A673 (cell line): ENCODE results near the gene FRMPD4. TPM values are rescaled to one million over a fixed set of nuclear protein-coding genes. Genes with fewer than 3 reads are reported as not detected.

Experiments used
- BruUV-seq: library from RNA; stranded (reverse); fragments of 400-500 nt; replicated peaks from 2 replicates; lab custom pipeline; 2021; lab: Mats Ljungman, UMichigan
- CTCF ChIA-PET: fragments of 300-600 bp; sonication (Branson Sonifier 250); formaldehyde crosslinking; loops from one replicate; lab custom pipeline; 2022; ENCODE audit warnings: antibody characterized with exemption; lab: Charles Lee
- POLR2A ChIA-PET: fragments of 300-600 bp; sonication (Branson Sonifier 250); formaldehyde crosslinking; loops from one replicate; lab custom pipeline; 2022; ENCODE audit warnings: antibody characterized with exemption; ENCODE audit not compliant: low non-redundant PET; lab: Charles Lee
- DNase-seq: peaks from one replicate; pipeline ENCODE4 v3.0.0-alpha.2; 2015; ENCODE audit warnings: low spot score
- H3K27ac ChIP-seq: fragments of 200-600 bp; sonication (generic); 2 replicates; pipeline ENCODE4 v1.5.1; 2016; ENCODE audit warnings: mixed run types, low read depth, mild to moderate bottlenecking, mixed read lengths, antibody characterized with exemption, low read length; ENCODE audit not compliant: poor library complexity, severe bottlenecking
- H3K27me3 ChIP-seq: fragments of 200-600 bp; sonication (generic); replicated peaks from 2 replicates; pipeline ENCODE4 v1.6.1; 2017; ENCODE audit warnings: mixed run types, low read depth, mild to moderate bottlenecking, mixed read lengths, antibody characterized with exemption, low read length; ENCODE audit not compliant: insufficient read depth, poor library complexity
- H3K36me3 ChIP-seq: fragments of 200-600 bp; sonication (generic); 2 replicates; pipeline ENCODE4 v1.6.1; 2016; ENCODE audit warnings: mixed run types, mild to moderate bottlenecking, mixed read lengths, antibody characterized with exemption, low read length; ENCODE audit not compliant: insufficient read depth, poor library complexity, severe bottlenecking
- H3K4me1 ChIP-seq: fragments of 200-600 bp; sonication (generic); 2 replicates; pipeline ENCODE4 v1.6.1; 2017; ENCODE audit warnings: mixed run types, mild to moderate bottlenecking, mixed read lengths, antibody characterized with exemption, low read length; ENCODE audit not compliant: insufficient read depth, poor library complexity, severe bottlenecking
- H3K4me3 ChIP-seq: fragments of 200-600 bp; sonication (generic); 2 replicates; pipeline ENCODE4 v1.5.1; 2016; ENCODE audit warnings: low read depth, mixed run types, mild to moderate bottlenecking, mixed read lengths, low read length; ENCODE audit not compliant: poor library complexity, severe bottlenecking
- H3K9me3 ChIP-seq: fragments of 200-600 bp; sonication (generic); 2 replicates; pipeline ENCODE4 v1.6.1; 2016; ENCODE audit warnings: mixed run types, low read depth, mild to moderate bottlenecking, mixed read lengths, antibody characterized with exemption, low read length; ENCODE audit not compliant: poor library complexity, severe bottlenecking
- EZH2 ChIP-seq: fragments of 200-600 bp; sonication (generic); IDR thresholded peaks from 2 replicates; pipeline ENCODE4 v1.6.1; 2017; ENCODE audit warnings: borderline replicate concordance, low read depth, mild to moderate bottlenecking, mixed read lengths, antibody characterized with exemption, low read length; ENCODE audit not compliant: poor library complexity, severe bottlenecking
- intact Hi-C: fragments of 100-400 bp; cut with micrococcal nuclease; formaldehyde crosslinking; loops from one replicate; pipeline ENCODE4 v1.10.0; 2022; ENCODE audit not compliant: unreplicated experiment
- total RNA-seq: library from RNA; stranded (reverse); gene quantifications from 2 replicates; pipeline ENCODE4 v1.2.3, GENCODE V29; 2021
- TF ChIP-seq, protein P1 (sequence below): fragments of 300-800, 200-600 bp; sonication (generic); conservative IDR thresholded peaks from 2 replicates; pipeline ENCODE4 v1.5.1; 2017; ENCODE audit warnings: low read depth, mild to moderate bottlenecking, antibody characterized with exemption, low read length, moderate library complexity, mixed read lengths

Gene FRMPD4
- total RNA-seq, 1 experiment from 2014 or later: not detected

DNA sequence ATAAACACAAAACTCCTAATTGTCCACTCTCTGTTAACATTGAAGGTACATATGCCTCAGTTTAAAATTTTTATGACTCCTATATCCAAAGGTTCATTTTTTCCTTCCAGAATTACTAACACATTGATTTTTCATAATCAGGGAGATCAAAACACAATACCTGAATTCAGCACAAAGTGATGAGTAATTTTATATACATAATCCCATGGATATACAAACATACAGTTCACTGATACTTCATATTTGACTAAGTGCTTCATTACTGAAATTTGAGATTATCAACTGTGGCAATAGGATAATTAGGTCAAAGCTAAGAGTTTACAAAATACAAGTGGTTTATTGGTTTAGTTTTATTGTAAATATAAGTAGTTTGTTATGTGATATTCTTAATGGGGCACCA, 476.8 kb downstream of the FRMPD4 start:
- no peak for DNase-seq
- Histone ChIP-seq H3K36me3 (no peaks in the 10 kb centered on the region), H3K4me3 (no peak overlapping the region), H3K27me3 (peaks cover 6% of the 10 kb centered on the region), H3K4me1 (no peaks in the 10 kb centered on the region), H3K27ac (no peak overlapping the region), H3K9me3 (no peaks in the 10 kb centered on the region)
- intact Hi-C loops: no loop called here
- ChIA-PET CTCF (no interaction called here), POLR2A (no interaction called here)
- no TSS peak for BruUV-seq
- TF ChIP-seq EZH2: no peak
- TF ChIP-seq, protein P1, sequence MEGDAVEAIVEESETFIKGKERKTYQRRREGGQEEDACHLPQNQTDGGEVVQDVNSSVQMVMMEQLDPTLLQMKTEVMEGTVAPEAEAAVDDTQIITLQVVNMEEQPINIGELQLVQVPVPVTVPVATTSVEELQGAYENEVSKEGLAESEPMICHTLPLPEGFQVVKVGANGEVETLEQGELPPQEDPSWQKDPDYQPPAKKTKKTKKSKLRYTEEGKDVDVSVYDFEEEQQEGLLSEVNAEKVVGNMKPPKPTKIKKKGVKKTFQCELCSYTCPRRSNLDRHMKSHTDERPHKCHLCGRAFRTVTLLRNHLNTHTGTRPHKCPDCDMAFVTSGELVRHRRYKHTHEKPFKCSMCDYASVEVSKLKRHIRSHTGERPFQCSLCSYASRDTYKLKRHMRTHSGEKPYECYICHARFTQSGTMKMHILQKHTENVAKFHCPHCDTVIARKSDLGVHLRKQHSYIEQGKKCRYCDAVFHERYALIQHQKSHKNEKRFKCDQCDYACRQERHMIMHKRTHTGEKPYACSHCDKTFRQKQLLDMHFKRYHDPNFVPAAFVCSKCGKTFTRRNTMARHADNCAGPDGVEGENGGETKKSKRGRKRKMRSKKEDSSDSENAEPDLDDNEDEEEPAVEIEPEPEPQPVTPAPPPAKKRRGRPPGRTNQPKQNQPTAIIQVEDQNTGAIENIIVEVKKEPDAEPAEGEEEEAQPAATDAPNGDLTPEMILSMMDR: no peak

DNA sequence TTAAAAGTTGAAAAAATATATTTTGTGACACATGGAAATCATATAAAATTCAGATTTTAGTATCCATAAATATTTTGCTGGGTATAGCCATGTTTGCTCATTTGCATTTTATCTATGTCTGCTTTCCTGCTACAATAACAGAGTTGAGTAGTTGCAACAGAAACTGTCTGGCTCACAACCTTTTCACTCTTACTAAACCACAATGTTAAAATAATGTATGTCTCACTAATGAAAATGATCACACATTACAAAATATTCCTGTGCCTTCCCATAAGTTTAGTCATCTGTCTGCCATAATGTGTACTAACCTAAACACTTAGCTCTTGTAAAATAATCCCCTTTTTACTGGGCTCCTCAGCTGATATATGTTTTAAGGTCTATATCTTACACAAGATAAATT, 479.0 kb downstream of the FRMPD4 start:
- no TSS peak for BruUV-seq
- CTCF ChIA-PET: no interaction called here
- no peaks in the 10 kb centered on the region for H3K9me3 ChIP-seq
- no peak overlapping the region for H3K4me3 ChIP-seq
- no peak overlapping the region for H3K27ac ChIP-seq
- H3K36me3 ChIP-seq: no peaks in the 10 kb centered on the region
- peaks cover 6% of the 10 kb centered on the region for H3K27me3 ChIP-seq
- POLR2A ChIA-PET: no interaction called here
- H3K4me1 ChIP-seq: no peaks in the 10 kb centered on the region
- intact Hi-C loops: no loop called here
- DNase-seq: no peak
- no peak for TF ChIP-seq EZH2
- TF ChIP-seq, protein P1: no peak

DNA sequence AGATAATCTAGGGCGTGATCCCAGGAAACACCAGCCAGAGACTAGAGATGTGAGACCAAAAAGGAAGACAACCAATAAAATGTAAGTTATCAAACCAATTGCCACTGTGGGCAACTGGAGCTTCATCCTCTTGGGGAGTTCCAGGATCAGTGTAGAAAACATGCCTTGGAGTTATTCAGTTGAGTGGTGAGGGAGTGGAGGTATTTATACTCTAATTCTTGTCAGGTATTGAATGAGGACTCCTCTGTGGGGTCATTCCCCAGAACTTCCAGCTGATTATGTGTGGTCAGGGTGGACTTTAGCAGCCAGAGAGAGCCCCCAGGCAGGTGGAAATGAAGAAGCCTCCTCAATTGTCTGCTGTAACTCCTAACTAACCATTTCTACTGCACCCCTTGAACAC, 509.0 kb downstream of the FRMPD4 start:
- Histone ChIP-seq H3K27ac (no peak overlapping the region), H3K27me3 (peaks cover 6% of the 10 kb centered on the region), H3K36me3 (no peaks in the 10 kb centered on the region), H3K4me1 (no peaks in the 10 kb centered on the region), H3K9me3 (no peaks in the 10 kb centered on the region), H3K4me3 (no peak overlapping the region)
- no peak for DNase-seq
- CTCF ChIA-PET: no interaction called here
- no peak for TF ChIP-seq EZH2
- TF ChIP-seq, protein P1: no peak
- intact Hi-C loops: no loop called here
- POLR2A ChIA-PET: no interaction called here
- no TSS peak for BruUV-seq
